KMS-11 (cell line): ENCODE data around the gene SLC35F4.

Source experiments
- H2AFZ ChIP-seq: fragments of 200-600 bp; sonication (generic); 2 replicates; pipeline ENCODE4 v1.6.1; 2016; ENCODE audit warnings: antibody characterized with exemption, mixed run types, low read depth
- H3K27ac ChIP-seq: fragments of 200-600 bp; sonication (generic); 2 replicates; pipeline ENCODE4 v1.6.1; 2016; ENCODE audit warnings: mild to moderate bottlenecking, mixed run types
- H3K27me3 ChIP-seq: fragments of 200-600 bp; sonication (generic); 2 replicates; pipeline ENCODE4 v1.6.1; 2017; ENCODE audit warnings: mild to moderate bottlenecking, low read depth, mixed run types, moderate library complexity; ENCODE audit not compliant: insufficient read depth
- H3K36me3 ChIP-seq: fragments of 200-600 bp; sonication (generic); 2 replicates; pipeline ENCODE4 v1.6.1; 2017; ENCODE audit warnings: mild to moderate bottlenecking, mixed run types; ENCODE audit not compliant: insufficient read depth
- H3K4me1 ChIP-seq: fragments of 200-600 bp; sonication (generic); 2 replicates; pipeline ENCODE4 v1.6.1; 2016; ENCODE audit warnings: mild to moderate bottlenecking, low read depth, mixed run types; ENCODE audit not compliant: poor library complexity, severe bottlenecking
- H3K4me2 ChIP-seq: fragments of 200-600 bp; sonication (generic); 2 replicates; pipeline ENCODE4 v1.7.0; 2016; ENCODE audit warnings: mild to moderate bottlenecking, mixed run types
- H3K4me3 ChIP-seq: fragments of 200-600 bp; sonication (generic); IDR thresholded peaks from 2 replicates; pipeline ENCODE4 v1.6.1; 2017; ENCODE audit warnings: low read depth, low read length, mixed read lengths; ENCODE audit not compliant: insufficient read depth
- H3K79me2 ChIP-seq: fragments of 200-600 bp; sonication (generic); 2 replicates; pipeline ENCODE4 v1.6.1; 2016; ENCODE audit warnings: low read depth, mixed run types; ENCODE audit not compliant: insufficient read depth
- H3K9ac ChIP-seq: fragments of 200-600 bp; sonication (generic); 2 replicates; pipeline ENCODE4 v1.6.1; 2016; ENCODE audit warnings: mild to moderate bottlenecking, mixed run types
- H4K20me1 ChIP-seq: fragments of 200-600 bp; sonication (generic); 2 replicates; pipeline ENCODE4 v1.6.1; 2016; ENCODE audit warnings: mild to moderate bottlenecking, mixed run types; ENCODE audit not compliant: insufficient read depth
- TF ChIP-seq, protein P1 (sequence below): fragments of 200-600 bp; sonication (generic); conservative IDR thresholded peaks from 2 replicates; pipeline ENCODE4 v1.6.1; 2017; ENCODE audit warnings: low read depth, mild to moderate bottlenecking, antibody characterized with exemption, low read length, moderate library complexity, mixed read lengths

The SLC35F4 gene

DNA sequence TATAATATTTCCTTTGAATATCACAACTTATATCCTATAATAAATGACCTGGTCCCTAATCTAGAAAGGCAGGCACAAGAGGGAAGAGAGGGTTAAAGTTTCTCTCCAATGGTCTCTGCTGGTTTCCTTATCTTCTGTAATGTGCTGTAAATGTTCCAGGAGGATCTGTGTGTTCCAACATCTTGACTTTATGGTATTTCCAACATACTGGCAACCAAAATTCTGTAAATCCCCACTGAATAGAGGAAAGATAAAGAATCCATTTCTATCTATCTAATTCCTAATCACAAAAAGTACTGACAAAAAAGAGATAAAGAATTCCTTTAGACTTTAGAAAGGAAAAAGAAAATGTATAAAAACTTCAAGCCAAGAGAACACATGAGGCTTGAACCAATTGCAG is 225.9 kb downstream of the SLC35F4 start:
- H2AFZ ChIP-seq: no peak overlapping the region
- TF ChIP-seq, protein P1, sequence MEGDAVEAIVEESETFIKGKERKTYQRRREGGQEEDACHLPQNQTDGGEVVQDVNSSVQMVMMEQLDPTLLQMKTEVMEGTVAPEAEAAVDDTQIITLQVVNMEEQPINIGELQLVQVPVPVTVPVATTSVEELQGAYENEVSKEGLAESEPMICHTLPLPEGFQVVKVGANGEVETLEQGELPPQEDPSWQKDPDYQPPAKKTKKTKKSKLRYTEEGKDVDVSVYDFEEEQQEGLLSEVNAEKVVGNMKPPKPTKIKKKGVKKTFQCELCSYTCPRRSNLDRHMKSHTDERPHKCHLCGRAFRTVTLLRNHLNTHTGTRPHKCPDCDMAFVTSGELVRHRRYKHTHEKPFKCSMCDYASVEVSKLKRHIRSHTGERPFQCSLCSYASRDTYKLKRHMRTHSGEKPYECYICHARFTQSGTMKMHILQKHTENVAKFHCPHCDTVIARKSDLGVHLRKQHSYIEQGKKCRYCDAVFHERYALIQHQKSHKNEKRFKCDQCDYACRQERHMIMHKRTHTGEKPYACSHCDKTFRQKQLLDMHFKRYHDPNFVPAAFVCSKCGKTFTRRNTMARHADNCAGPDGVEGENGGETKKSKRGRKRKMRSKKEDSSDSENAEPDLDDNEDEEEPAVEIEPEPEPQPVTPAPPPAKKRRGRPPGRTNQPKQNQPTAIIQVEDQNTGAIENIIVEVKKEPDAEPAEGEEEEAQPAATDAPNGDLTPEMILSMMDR: no peak
- no peaks in the 10 kb centered on the region for H3K4me1 ChIP-seq
- H3K4me2 ChIP-seq: no peak overlapping the region
- no peak overlapping the region for H3K9ac ChIP-seq
- H3K27me3 ChIP-seq: no peaks in the 10 kb centered on the region
- no peaks in the 10 kb centered on the region for H3K36me3 ChIP-seq
- no peak overlapping the region for H3K4me3 ChIP-seq
- H3K27ac ChIP-seq: no peak overlapping the region
- no peaks in the 10 kb centered on the region for H3K79me2 ChIP-seq
- H4K20me1 ChIP-seq: no peaks in the 10 kb centered on the region

GRCh38 chr14:57637901-57638300 is 228.0 kb downstream of the SLC35F4 start:
- H3K4me3 ChIP-seq: no peak overlapping the region

GRCh38 chr14:57634335-57634734 is 231.6 kb downstream of the SLC35F4 start:
- H2AFZ ChIP-seq: no peak overlapping the region
- no peak overlapping the region for H3K4me3 ChIP-seq
- H3K9ac ChIP-seq: no peak overlapping the region
- no peaks in the 10 kb centered on the region for H4K20me1 ChIP-seq
- H3K4me1 ChIP-seq: no peaks in the 10 kb centered on the region
- no peaks in the 10 kb centered on the region for H3K27me3 ChIP-seq
- no peaks in the 10 kb centered on the region for H3K79me2 ChIP-seq
- H3K36me3 ChIP-seq: no peaks in the 10 kb centered on the region
- H3K27ac ChIP-seq: no peak overlapping the region
- no peak overlapping the region for H3K4me2 ChIP-seq
- TF ChIP-seq, protein P1: no peak

More at GRCh38 chr14:57637901-57638300, 228.0 kb downstream of the SLC35F4 start:
- Histone ChIP-seq H3K4me1 (no peaks in the 10 kb centered on the region), H2AFZ (no peak overlapping the region), H3K79me2 (no peaks in the 10 kb centered on the region), H3K36me3 (no peaks in the 10 kb centered on the region), H3K4me2 (no peak overlapping the region), H3K27me3 (no peaks in the 10 kb centered on the region), H3K27ac (no peak overlapping the region), H4K20me1 (no peaks in the 10 kb centered on the region), H3K9ac (no peak overlapping the region)
- TF ChIP-seq, protein P1: no peak

GRCh38 chr14:57632649-57633048 is 233.2 kb downstream of the SLC35F4 start:
- Histone ChIP-seq H3K27me3 (no peaks in the 10 kb centered on the region), H3K79me2 (no peaks in the 10 kb centered on the region), H3K36me3 (no peaks in the 10 kb centered on the region), H3K9ac (no peak overlapping the region), H3K4me2 (no peak overlapping the region), H2AFZ (no peak overlapping the region), H3K27ac (no peak overlapping the region), H3K4me3 (no peak overlapping the region), H4K20me1 (no peaks in the 10 kb centered on the region), H3K4me1 (no peaks in the 10 kb centered on the region)
- TF ChIP-seq, protein P1: no peak

DNA sequence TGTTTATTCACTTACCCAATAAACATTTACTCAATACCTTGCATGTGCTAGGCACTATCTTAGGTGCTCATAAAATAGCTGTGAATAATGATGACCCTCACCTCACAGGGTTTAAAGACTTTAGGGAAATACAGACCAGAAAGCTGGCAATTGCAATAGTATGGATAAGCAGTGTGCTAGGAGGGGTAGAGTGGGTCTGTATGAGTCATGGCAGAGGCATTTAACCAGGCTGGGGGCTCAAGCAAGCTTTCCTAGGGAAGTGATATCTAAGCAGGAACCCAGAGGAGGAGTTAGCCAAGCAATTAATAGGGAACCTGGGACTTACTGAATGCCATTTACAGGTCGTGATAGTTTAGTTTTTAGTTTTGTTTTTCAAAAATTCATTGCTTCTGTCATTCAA is 248.4 kb downstream of the SLC35F4 start:
- Histone ChIP-seq H3K4me1 (no peaks in the 10 kb centered on the region), H3K36me3 (no peaks in the 10 kb centered on the region), H3K27me3 (no peaks in the 10 kb centered on the region), H3K9ac (no peak overlapping the region), H3K79me2 (no peaks in the 10 kb centered on the region), H3K27ac (no peak overlapping the region), H4K20me1 (no peaks in the 10 kb centered on the region), H3K4me3 (no peak overlapping the region), H2AFZ (no peak overlapping the region), H3K4me2 (no peak overlapping the region)
- TF ChIP-seq, protein P1: no peak
